ENCODE measurements around the gene SH3BP4.

- no peak for TF ChIP-seq CTCF (optimal IDR thresholded peaks at IDR 0.05 in 1 of 3, IDR thresholded peaks at IDR 0.05 in 1 of 3, conservative IDR thresholded peaks at IDR 0.05 in 1 of 3; ENCODE audit: extremely low read depth in 1 of 3, insufficient read depth in 2 of 3, low read length in 3 of 3)
- TF ChIP-seq EZH2 (IDR thresholded peaks at IDR 0.05; ENCODE audit: low read length): no peak
Measured at GRCh38 chr2:235032949-235033348, 81.1 kb downstream of the SH3BP4 start.
